Spleen (tissue), 11 donors: Measurements from ENCODE around the gene NMNAT3. TPM values are rescaled to one million over a fixed set of nuclear protein-coding genes. Genes with fewer than 3 reads are reported as not detected.

ENCODE experiments used
- DNase-seq: peaks from one replicate; pipeline ENCODE4 v3.0.0-alpha.2; 2020
- H3K27ac ChIP-seq, 8 donors: fragments of 200-600 bp; sonication (generic) in 7 of 8; 1 replicate in 4 of 8; 2 replicates in 4 of 8; pipeline versions ENCODE4 v1.5.0 to v1.8.0; 2016 to 2021; ENCODE audit warnings: inconsistent platforms in 4 of 8, mild to moderate bottlenecking in 4 of 8, moderate library complexity in 1 of 8
- H3K27me3 ChIP-seq, 7 donors: fragments of 200-600 bp; sonication (generic) in 6 of 7; replicated peaks in 1 of 7; 1 replicate in 4 of 7; 2 replicates in 3 of 7; pipeline versions ENCODE4 v1.5.0 to v1.8.0; 2016 to 2021; ENCODE audit warnings: inconsistent platforms in 3 of 7, mild to moderate bottlenecking in 1 of 7
- H3K36me3 ChIP-seq, 6 donors: fragments of 200-600 bp; sonication (generic) in 5 of 6; 1 replicate in 4 of 6; 2 replicates in 2 of 6; pipeline versions ENCODE4 v1.5.0 to v1.8.0; 2016 to 2021; ENCODE audit warnings: inconsistent platforms in 2 of 6
- H3K4me1 ChIP-seq, 6 donors: fragments of 200-600 bp; sonication (generic) in 5 of 6; 1 replicate in 3 of 6; 2 replicates in 3 of 6; pipeline versions ENCODE4 v1.5.0 to v1.8.0; 2016 to 2021; ENCODE audit warnings: inconsistent platforms in 3 of 6
- H3K4me3 ChIP-seq, 8 donors: fragments of 200-600 bp; sonication (generic) in 7 of 8; 1 replicate in 4 of 8; 2 replicates in 4 of 8; pipeline versions ENCODE4 v1.5.0 to v1.8.0; 2016 to 2021; ENCODE audit warnings: inconsistent platforms in 4 of 8, mild to moderate bottlenecking in 4 of 8, moderate library complexity in 2 of 8
- H3K9me3 ChIP-seq, 8 donors: fragments of 200-600 bp; sonication (generic) in 7 of 8; 1 replicate in 4 of 8; 2 replicates in 4 of 8; pipeline versions ENCODE4 v1.5.0 to v1.8.0; 2016 to 2021; ENCODE audit warnings: inconsistent platforms in 4 of 8
- POLR2A ChIP-seq, 3 donors: fragments of 450-650 bp; IDR thresholded peaks; one replicate each; pipeline ENCODE4 v1.5.1; 2017; ENCODE audit warnings: antibody characterized with exemption in 3 of 3, mild to moderate bottlenecking in 1 of 3
- POLR2AphosphoS5 ChIP-seq, 3 donors: sonication (generic); formaldehyde crosslinking; IDR thresholded peaks; one replicate each; pipeline ENCODE4 v1.5.1; 2017; ENCODE audit warnings: antibody characterized with exemption in 3 of 3
- WGBS, 5 donors: extraction: QIAGEN DNeasy Blood & Tissue Kit in 3 of 5; methylation state at CpG; one replicate each; pipeline versions ENCODE4 v1.1.5 to v1.1.7; 2013 to 2018; 5-methylcytosine and 5-hydroxymethylcytosine counted together
- intact Hi-C: fragments of 100-400 bp; cut with DNase I; formaldehyde crosslinking; loops from one replicate; pipeline ENCODE4 v1.15.0; 2023; ENCODE audit warnings: low total_unique reads
- polyA plus RNA-seq, 3 donors: library from polyadenylated mRNA; stranded (reverse); fragments of 200-250 nt; gene quantifications; one replicate each; pipeline ENCODE4 v1.2.1, GENCODE V29; 2013
- total RNA-seq, 7 donors: library from RNA; depleted of rRNA in 3 of 7; stranded (reverse); fragments of >200 nt in 3 of 7; fragmentation: NEBNext Ultra II Directional in 4 of 7; extraction: Animal tissue kit (Norgen Biotek cat#: 25700) in 4 of 7; gene quantifications; one replicate each; pipeline versions ENCODE4 v1.1.0 to v1.2.1, GENCODE V29; 2016 to 2021
- TF ChIP-seq, protein P1 (sequence below), 11 experiments: fragments of 200-600 bp in 7 of 11; fragments of 450-650 bp in 4 of 11; sonication (generic) in 4 of 11; IDR thresholded peaks in 8 of 11; conservative IDR thresholded peaks in 3 of 11; 1 replicate in 7 of 11; 2 replicates in 4 of 11; pipeline versions ENCODE4 v1.4.0 to v1.8.0; 2016 to 2021; ENCODE audit warnings: antibody characterized with exemption in 11 of 11, inconsistent platforms in 4 of 11, mild to moderate bottlenecking in 1 of 11
- donor health status: healthy with polysubstance abuse.
- donor health status: DM: no; HTN: no; CAD: no; lungs with moderate emphysema.
- donor health status: DM: no; HTN: no; CAD: no.
- donor health status: Bipolar disorder and iron deficiency.
- donor health status: healthy.
- donor health status: DM: no; HTN: no; CAD: no.
- donor health status: DM: yes; HTN: yes; CAD: no.

NMNAT3 gene
- total and polyA plus RNA-seq, 10 donors = 2.6 to 12.5 (median 7.0) TPM

DNA sequence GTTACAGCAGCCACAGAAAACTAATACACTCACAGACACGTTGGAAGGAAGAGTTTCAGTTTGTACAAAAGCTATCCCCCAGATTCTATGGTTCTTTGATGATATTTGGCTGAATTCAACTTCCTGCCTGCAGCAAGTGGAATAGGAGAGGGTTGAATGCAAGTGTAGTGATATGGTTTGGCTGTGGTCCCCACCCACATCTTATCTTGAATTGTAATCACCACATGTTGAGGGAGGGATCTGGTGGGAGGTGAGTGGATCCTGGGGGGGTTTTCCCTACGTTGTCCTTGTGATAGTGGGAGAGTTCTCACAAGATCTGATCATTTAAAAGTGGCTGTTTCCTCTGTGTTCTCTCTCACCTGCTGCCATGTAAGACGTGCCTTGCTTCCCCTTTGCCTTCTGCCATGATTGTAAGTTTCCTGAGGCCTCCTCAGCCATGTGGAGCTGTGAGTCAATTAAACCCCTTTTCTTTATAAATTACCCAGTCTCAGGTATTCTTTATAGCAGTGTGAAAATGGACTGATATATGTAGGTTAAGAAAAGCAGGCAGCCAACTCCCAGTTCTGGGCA lies 29.8 kb downstream of the NMNAT3 start:
- TF ChIP-seq POLR2AphosphoS5 (IDR thresholded peaks at IDR 0.05) (no peak), POLR2A (IDR thresholded peaks at IDR 0.05) (no peak)
- TF ChIP-seq, protein P1, sequence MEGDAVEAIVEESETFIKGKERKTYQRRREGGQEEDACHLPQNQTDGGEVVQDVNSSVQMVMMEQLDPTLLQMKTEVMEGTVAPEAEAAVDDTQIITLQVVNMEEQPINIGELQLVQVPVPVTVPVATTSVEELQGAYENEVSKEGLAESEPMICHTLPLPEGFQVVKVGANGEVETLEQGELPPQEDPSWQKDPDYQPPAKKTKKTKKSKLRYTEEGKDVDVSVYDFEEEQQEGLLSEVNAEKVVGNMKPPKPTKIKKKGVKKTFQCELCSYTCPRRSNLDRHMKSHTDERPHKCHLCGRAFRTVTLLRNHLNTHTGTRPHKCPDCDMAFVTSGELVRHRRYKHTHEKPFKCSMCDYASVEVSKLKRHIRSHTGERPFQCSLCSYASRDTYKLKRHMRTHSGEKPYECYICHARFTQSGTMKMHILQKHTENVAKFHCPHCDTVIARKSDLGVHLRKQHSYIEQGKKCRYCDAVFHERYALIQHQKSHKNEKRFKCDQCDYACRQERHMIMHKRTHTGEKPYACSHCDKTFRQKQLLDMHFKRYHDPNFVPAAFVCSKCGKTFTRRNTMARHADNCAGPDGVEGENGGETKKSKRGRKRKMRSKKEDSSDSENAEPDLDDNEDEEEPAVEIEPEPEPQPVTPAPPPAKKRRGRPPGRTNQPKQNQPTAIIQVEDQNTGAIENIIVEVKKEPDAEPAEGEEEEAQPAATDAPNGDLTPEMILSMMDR (IDR thresholded peaks at IDR 0.05 in 8 of 11, conservative IDR thresholded peaks at IDR 0.05 in 3 of 11) = no peak
- WGBS, 5 donors = 59 to 77% (median 66%) methylated on average over 3 of the region's 3 CpGs

DNA sequence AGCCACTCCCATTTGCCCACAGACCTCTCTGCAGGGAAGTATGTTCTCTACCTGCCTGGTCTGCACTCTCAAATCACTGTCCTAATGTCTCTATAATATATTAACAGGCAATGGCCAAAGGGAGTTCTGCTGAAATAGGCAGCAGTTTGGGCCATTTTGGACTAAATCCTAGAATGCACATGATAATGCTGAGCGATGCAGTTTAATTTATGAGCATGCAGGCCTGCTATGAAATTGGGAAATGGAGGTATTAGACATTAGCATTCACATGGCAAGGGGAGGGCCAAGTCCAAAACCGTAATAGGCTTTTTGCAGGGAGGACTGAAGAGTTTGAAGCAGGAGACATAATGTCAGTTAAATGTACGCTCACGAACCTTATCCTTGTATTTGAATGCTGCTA lies 31.3 kb downstream of the NMNAT3 start:
- H3K4me3 ChIP-seq = no peak overlapping the region
- no peaks in the 10 kb centered on the region for H3K27me3 ChIP-seq
- peaks cover 0 to 16% (median 0%) of the 10 kb centered on the region in 8 donors for H3K9me3 ChIP-seq
- TF ChIP-seq, protein P1 (IDR thresholded peaks at IDR 0.05 in 8 of 11, conservative IDR thresholded peaks at IDR 0.05 in 3 of 11) = no peak
- TF ChIP-seq POLR2A (IDR thresholded peaks at IDR 0.05) (no peak), POLR2AphosphoS5 (IDR thresholded peaks at IDR 0.05) (no peak)
- peaks cover 0 to 5% (median 0%) of the 10 kb centered on the region in 6 donors for H3K4me1 ChIP-seq
- intact Hi-C loops = no loop called here
- 94 to 98% (median 95%) methylated on average over 4 of the region's 4 CpGs for WGBS, 5 donors
- DNase-seq = no peak
- H3K27ac ChIP-seq = no peak overlapping the region
- no peaks in the 10 kb centered on the region for H3K36me3 ChIP-seq

More for the DNA sequence above, 29.8 kb downstream of the NMNAT3 start:
- intact Hi-C loops = no loop called here
- Histone ChIP-seq H3K9me3 (peaks cover 0 to 16% (median 0%) of the 10 kb centered on the region in 8 donors), H3K27ac (no peak overlapping the region), H3K36me3 (no peaks in the 10 kb centered on the region), H3K4me1 (peaks cover 0 to 3% (median 0%) of the 10 kb centered on the region in 6 donors), H3K27me3 (no peaks in the 10 kb centered on the region), H3K4me3 (no peak overlapping the region)
- DNase-seq = no peak

DNA sequence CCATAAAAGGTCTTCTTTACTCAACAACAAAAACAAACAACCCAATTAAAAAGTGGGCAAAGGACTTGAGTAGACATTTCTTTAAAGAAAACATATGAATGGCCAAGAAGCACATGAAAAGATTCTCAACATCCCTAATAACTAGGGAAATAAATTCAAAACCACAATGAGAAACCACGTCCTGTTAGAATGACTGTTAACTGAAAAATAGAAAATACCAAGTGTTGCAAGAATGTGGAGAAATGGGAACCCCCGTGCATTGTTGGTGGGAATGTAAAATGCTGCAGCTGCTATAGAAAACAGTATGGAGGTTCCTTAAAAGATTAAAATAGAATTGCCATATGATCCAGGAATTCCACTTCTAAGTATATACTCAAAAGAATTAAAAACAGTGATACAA lies 34.8 kb downstream of the NMNAT3 start:
- no peak for DNase-seq
- Histone ChIP-seq H3K36me3 (no peaks in the 10 kb centered on the region), H3K27me3 (no peaks in the 10 kb centered on the region), H3K27ac (no peak overlapping the region), H3K9me3 (peaks cover 0 to 14% (median 0%) of the 10 kb centered on the region in 8 donors), H3K4me3 (no peak overlapping the region), H3K4me1 (peaks cover 0 to 5% (median 0%) of the 10 kb centered on the region in 6 donors)
- intact Hi-C loops = no loop called here
- TF ChIP-seq POLR2A (IDR thresholded peaks at IDR 0.05) (no peak), POLR2AphosphoS5 (IDR thresholded peaks at IDR 0.05) (no peak)
- TF ChIP-seq, protein P1 (IDR thresholded peaks at IDR 0.05 in 8 of 11, conservative IDR thresholded peaks at IDR 0.05 in 3 of 11) = no peak
- 21 to 44% (median 41%) methylated on average over 2 of the region's 2 CpGs for WGBS, 5 donors

DNA sequence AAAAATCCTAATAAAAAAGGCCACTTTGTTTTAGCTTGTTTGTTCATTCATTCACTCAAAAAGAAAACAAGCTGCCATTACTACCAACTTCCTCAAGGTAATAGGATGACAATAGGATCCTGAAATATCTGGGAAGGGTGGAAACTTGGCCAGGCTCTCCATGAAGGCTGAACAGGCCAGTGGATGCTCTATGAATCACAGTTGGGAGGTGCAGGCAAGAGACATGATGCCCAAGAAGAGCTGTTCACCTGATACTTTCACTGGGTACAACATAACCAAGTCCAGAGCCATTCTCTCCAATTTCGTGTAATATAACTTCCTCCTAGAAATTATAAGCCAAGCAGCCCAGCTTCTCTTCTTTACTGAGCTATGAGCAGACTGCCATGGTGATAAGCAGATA lies 37.3 kb downstream of the NMNAT3 start:
- H3K36me3 ChIP-seq = no peaks in the 10 kb centered on the region
- DNase-seq = no peak
- no peak overlapping the region for H3K27ac ChIP-seq
- no peak overlapping the region for H3K4me3 ChIP-seq
- no peak for TF ChIP-seq POLR2AphosphoS5 (IDR thresholded peaks at IDR 0.05)
- TF ChIP-seq, protein P1 (IDR thresholded peaks at IDR 0.05 in 8 of 11, conservative IDR thresholded peaks at IDR 0.05 in 3 of 11) = no peak
- H3K4me1 ChIP-seq = peaks cover 0 to 5% (median 0%) of the 10 kb centered on the region in 6 donors
- H3K27me3 ChIP-seq = no peaks in the 10 kb centered on the region
- WGBS, 5 donors = 46 to 75% (median 51%) methylated on average over 1 of the region's 1 CpG
- peaks cover 0 to 11% (median 0%) of the 10 kb centered on the region in 8 donors for H3K9me3 ChIP-seq
- intact Hi-C loops = no loop called here
